NB4 (cell line): ENCODE data around the gene INHA.

Experiments
- CTCF ChIP-seq: IDR thresholded peaks from one replicate; pipeline ENCODE4 v1.5.1; 2012; ENCODE audit warnings: low read depth, low read length
- MYC ChIP-seq: IDR thresholded peaks from 2 replicates; pipeline ENCODE4 v1.6.1; 2011; ENCODE audit warnings: low read depth, low read length
- POLR2A ChIP-seq: IDR thresholded peaks from 2 replicates; pipeline ENCODE4 v1.6.1; 2011; ENCODE audit warnings: mild to moderate bottlenecking; ENCODE audit not compliant: insufficient read length; ENCODE audit errors: extremely low read depth

- TF ChIP-seq CTCF (no peak), POLR2A (no peak), MYC (no peak)
Observed at GRCh38 chr2:219559156-219559915, 12.8 kb upstream of the INHA start.
